Ectodermal cell (in vitro differentiated cells): Measurements from ENCODE around the gene SERPING1.

Experiments
- H3K27ac ChIP-seq: 2 replicates; pipeline ENCODE4 v1.7.0; 2013; ENCODE audit warnings: mild to moderate bottlenecking, low read depth, low read length; ENCODE audit not compliant: insufficient read depth, poor library complexity, severe bottlenecking
- H3K27me3 ChIP-seq: 2 replicates; pipeline ENCODE4 v1.7.0; 2013; ENCODE audit warnings: mild to moderate bottlenecking, low read length; ENCODE audit not compliant: insufficient read depth, control insufficient read depth, poor library complexity, severe bottlenecking
- H3K36me3 ChIP-seq: one replicate; pipeline ENCODE4 v1.7.0; 2013; ENCODE audit warnings: low read length; ENCODE audit not compliant: control insufficient read depth, insufficient read depth
- H3K4me1 ChIP-seq: one replicate; pipeline ENCODE4 v1.7.0; 2013; ENCODE audit warnings: low read length; ENCODE audit not compliant: control insufficient read depth, insufficient read depth
- H3K4me3 ChIP-seq: 2 replicates; pipeline ENCODE4 v1.7.0; 2013; ENCODE audit warnings: low read depth, low read length, control low read depth; ENCODE audit not compliant: insufficient read depth
- H3K9me3 ChIP-seq: 2 replicates; pipeline ENCODE4 v1.7.0; 2013; ENCODE audit warnings: mild to moderate bottlenecking, low read length, moderate library complexity; ENCODE audit not compliant: control insufficient read depth
- WGBS, 2 experiments: methylation state at CpG; one replicate each; pipeline ENCODE4 v1.1.7; 2013; ENCODE audit warnings: missing lambda C conversion rate in 2 of 2; 5-methylcytosine and 5-hydroxymethylcytosine counted together

Gene SERPING1

DNA sequence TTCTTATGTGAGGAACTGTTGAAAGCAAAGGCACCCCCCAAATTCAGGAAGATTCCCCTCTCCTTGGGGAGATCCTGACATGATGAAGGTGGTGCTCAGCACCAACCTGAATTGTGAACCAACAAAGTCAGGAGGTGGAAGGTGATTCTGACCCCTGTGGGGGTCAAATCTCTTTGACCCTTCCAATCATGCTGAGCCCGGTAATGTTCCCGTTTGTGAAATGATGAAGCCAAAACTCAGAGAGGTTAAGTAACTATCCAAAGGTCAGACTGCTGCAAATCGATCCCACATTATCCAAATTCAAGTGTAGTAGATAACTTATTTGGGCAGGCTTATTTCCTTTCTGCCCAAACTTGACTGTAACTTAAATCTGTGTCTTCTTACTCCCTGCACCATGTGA is 19.1 kb downstream of the SERPING1 start:
- H3K4me3 ChIP-seq = no peak overlapping the region
- peaks cover 2% of the 10 kb centered on the region for H3K9me3 ChIP-seq
- H3K27me3 ChIP-seq = no peaks in the 10 kb centered on the region
- H3K4me1 ChIP-seq = no peaks in the 10 kb centered on the region
- no peak overlapping the region for H3K27ac ChIP-seq
- peaks cover 17% of the 10 kb centered on the region for H3K36me3 ChIP-seq
- WGBS, 2 experiments = 90 to 96% methylated on average over 3 of the region's 3 CpGs

DNA sequence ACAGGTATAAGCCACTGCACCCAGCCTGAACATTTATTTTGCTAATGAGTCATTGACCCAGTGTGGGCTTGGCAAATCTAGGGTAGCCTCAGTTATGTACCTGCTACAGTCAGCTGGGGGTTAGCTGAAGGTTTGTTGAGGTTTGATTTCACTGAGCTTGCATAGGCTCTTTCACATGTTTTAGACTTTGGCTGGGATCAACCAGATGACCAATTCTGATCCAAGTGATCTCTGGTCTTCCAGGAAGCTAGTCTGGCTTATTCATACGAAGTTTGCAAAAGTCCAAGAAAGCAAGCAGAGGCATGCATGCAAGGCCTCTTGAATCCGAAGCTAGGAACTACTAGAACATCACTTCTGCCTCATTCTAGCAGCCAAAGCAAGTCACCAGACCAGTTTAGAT is 21.0 kb downstream of the SERPING1 start:
- Histone ChIP-seq H3K36me3 (peaks cover 10% of the 10 kb centered on the region), H3K9me3 (peaks cover 2% of the 10 kb centered on the region), H3K4me1 (no peaks in the 10 kb centered on the region), H3K27ac (no peak overlapping the region), H3K27me3 (no peaks in the 10 kb centered on the region), H3K4me3 (no peak overlapping the region)
- 89 to 95% methylated on average over 2 of the region's 2 CpGs for WGBS, 2 experiments

DNA sequence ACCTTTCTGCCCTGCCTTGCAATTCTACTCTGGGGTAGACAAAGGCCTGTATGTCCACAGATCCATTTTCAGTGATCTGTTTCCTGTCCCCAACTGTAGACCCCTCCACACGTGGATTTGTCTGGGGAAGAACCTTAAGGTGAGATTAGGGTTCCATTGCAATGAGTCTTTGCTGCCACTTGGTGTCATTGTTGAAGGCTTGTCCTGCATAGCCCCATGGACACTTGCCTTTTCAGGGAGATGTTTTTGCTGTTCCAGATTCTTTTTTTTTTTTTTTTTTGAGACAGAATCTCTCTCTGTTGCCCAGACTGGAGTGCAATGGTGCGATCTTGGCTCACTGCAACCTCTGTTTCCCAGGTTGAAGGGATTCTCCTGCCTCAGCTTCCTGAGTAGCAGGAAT is 21.8 kb downstream of the SERPING1 start:
- WGBS, 2 experiments = 87 to 95% methylated on average over 2 of the region's 2 CpGs
- Histone ChIP-seq H3K4me3 (no peak overlapping the region), H3K27ac (no peak overlapping the region), H3K4me1 (no peaks in the 10 kb centered on the region), H3K36me3 (peaks cover 5% of the 10 kb centered on the region), H3K27me3 (no peaks in the 10 kb centered on the region), H3K9me3 (peaks cover 2% of the 10 kb centered on the region)

DNA sequence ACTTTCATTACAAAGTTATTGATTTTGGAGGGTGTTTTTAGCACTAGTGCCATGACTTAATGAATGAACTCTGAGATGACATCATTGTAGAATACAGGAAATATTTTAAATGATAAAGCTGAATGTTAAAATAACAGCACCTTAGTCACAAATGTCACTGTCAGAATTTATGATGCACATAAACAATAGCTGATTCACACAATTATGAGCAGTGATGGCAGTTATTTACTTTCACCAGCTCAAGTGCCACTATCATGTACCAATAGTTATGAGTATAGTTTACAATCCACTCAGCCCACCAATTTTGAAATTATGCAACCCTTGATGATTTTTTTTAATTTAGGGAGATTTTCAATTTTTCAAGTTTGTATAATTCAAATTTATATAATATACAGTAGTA is 23.0 kb downstream of the SERPING1 start:
- Histone ChIP-seq H3K4me3 (no peak overlapping the region), H3K27ac (no peak overlapping the region), H3K27me3 (no peaks in the 10 kb centered on the region)

DNA sequence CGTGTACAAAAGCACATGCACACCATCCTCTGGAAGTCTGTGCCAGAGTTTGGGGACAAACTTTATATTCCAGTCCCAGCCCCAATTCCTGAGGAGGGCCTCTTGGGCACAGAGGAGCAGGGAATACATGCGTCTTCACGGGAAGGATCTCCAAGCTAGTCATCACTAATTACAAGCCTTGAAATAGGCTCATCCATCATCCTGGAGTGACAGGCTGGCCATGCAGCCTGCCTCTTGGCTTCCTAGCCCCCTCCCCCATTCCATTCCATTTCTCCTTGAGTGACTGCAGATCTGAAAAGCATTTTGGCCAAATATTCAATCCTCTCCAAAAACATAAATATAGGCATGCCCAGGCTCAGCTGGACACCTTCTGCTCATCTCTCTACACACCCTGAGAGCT is 24.8 kb downstream of the SERPING1 start:
- no peaks in the 10 kb centered on the region for H3K27me3 ChIP-seq
- no peaks in the 10 kb centered on the region for H3K4me1 ChIP-seq
- WGBS, 2 experiments = 57 to 64% methylated on average over 3 of the region's 3 CpGs
- H3K9me3 ChIP-seq = peaks cover 2% of the 10 kb centered on the region
- H3K4me3 ChIP-seq = no peak overlapping the region
- H3K36me3 ChIP-seq = no peaks in the 10 kb centered on the region
- H3K27ac ChIP-seq = peak overlapping the region; percentile 36

More for the DNA sequence above, 23.0 kb downstream of the SERPING1 start:
- Histone ChIP-seq H3K36me3 (no peaks in the 10 kb centered on the region), H3K9me3 (peaks cover 2% of the 10 kb centered on the region), H3K4me1 (no peaks in the 10 kb centered on the region)

DNA sequence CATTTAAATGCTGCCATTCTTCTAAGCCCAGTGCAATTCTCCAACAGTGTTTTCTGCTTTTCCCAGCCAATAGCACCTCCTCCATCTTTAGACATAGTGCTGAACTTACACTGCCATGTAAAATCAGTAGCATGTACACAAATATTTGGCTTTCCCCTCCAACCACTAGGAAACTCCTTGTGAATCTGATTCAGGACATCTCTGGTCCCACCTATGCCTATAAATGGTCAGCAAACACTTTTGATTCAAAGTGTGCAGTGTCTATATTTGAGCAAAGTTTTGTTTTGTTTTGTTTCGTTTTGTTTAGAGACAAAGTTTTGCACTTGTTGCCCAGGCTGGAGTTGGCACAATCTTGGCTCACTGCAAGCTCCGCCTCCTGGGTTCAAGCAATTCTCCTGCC is 27.4 kb downstream of the SERPING1 start:
- H3K27me3 ChIP-seq = no peaks in the 10 kb centered on the region
- peaks cover 1% of the 10 kb centered on the region for H3K9me3 ChIP-seq
- no peak overlapping the region for H3K4me3 ChIP-seq
- H3K4me1 ChIP-seq = no peaks in the 10 kb centered on the region
- H3K27ac ChIP-seq = no peak overlapping the region
- WGBS, 2 experiments = 93 to 94% methylated on average over 2 of the region's 2 CpGs
- H3K36me3 ChIP-seq = no peaks in the 10 kb centered on the region

DNA sequence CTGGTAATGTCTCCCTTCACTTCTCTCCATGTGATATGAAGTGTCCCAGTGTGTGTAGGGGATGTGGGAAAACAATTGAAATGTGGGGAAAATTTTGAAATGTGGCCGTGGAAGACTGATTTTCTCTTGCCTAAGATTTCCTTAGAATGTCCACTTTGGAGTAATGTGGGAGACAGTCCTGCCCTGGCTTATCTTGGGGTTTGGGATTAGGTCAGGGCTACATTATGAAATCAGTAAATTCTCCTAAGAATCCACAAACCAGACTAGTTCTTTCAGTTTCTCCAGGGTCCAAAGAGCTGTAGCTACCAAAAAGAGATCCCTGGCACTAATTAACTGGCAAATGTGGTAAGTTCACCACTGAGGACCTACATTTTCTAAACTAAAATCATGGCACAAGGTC is 29.4 kb downstream of the SERPING1 start:
- H3K36me3 ChIP-seq = no peaks in the 10 kb centered on the region
- WGBS, 2 experiments = 91 to 95% methylated on average over 1 of the region's 1 CpG
- no peak overlapping the region for H3K27ac ChIP-seq
- H3K4me3 ChIP-seq = no peak overlapping the region
- H3K27me3 ChIP-seq = no peaks in the 10 kb centered on the region
- no peaks in the 10 kb centered on the region for H3K4me1 ChIP-seq
- H3K9me3 ChIP-seq = no peaks in the 10 kb centered on the region

DNA sequence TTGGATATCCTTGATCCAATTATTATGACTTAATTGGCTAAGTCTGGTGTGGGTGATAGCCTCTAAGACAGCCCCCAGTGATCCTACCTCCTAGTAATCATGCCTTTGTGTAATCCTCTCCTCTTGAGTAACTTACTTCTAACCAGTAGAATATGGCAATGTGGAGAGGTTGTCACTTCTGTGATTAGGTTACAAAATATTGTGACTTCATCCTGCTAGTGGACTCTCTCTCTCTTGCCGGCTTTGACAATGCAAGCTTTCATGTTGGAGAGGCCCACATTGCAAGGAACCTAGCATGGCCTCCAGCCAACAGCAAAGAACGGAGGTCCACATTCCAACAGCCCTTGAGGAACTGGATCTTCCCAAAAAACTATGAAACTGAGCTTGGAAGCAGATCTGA is 32.7 kb downstream of the SERPING1 start:
- WGBS, 2 experiments = 94 to 95% methylated on average over 2 of the region's 2 CpGs
- Histone ChIP-seq H3K4me1 (no peaks in the 10 kb centered on the region), H3K9me3 (no peaks in the 10 kb centered on the region), H3K27me3 (no peaks in the 10 kb centered on the region), H3K27ac (no peak overlapping the region), H3K4me3 (no peak overlapping the region), H3K36me3 (no peaks in the 10 kb centered on the region)

DNA sequence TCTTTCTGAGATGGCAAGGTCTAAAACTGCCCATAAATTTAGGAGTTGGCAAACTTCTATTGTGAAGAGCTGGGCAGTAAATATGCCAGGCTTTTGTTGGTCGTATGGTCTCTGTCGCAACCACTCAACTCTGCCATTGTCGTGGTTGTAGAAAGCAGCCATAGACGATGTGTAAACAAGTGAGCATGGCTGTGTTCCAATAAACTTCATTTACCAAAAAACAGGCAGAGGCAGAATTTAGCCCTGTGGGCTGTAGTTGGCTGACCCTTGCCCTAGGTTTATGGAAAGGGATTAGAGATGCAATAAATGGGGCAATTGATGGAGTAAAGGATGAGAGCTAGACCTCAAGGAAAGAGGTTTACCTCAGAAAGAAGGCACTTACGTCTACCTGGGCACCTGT is 34.6 kb downstream of the SERPING1 start:
- no peaks in the 10 kb centered on the region for H3K36me3 ChIP-seq
- no peaks in the 10 kb centered on the region for H3K9me3 ChIP-seq

DNA sequence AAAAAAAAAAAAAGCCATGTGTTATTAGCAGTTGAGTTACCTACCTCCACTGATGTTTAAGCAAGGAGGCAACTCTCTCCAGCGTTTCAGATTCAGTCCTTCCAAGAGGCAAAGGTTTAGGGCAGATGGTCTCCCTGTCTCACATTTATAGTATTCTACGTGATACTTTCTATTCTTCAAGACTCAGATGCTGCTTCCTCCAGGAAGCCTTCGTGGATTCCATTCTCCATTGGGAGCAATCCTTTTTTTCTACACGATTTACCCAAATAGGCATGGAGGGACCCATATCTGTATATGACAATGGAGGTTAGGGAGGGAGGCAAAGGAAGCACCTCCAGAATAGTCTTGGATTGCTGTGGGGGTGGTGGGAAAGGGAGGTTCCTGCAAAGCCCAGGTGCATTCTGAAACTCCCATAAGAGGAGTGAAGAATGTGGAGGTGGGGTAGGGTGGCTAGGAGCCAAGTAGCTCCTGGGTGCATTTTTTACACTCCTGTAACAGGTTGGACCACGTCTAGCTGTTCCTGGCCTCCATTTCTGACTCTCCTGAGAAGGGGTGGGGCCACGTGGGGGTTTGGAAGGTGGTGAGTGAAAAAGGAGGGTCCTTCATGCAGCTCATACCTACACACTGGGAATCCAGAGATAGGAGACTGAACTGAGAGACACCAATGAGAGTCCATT is 36.0 kb downstream of the SERPING1 start:
- Histone ChIP-seq H3K9me3 (no peaks in the 10 kb centered on the region), H3K27me3 (no peaks in the 10 kb centered on the region), H3K36me3 (no peaks in the 10 kb centered on the region), H3K27ac (no peak overlapping the region), H3K4me1 (peaks cover 11% of the 10 kb centered on the region), H3K4me3 (no peak overlapping the region)
- WGBS, 2 experiments = 89 to 94% methylated on average over 6 of the region's 6 CpGs

More for the DNA sequence above, 34.6 kb downstream of the SERPING1 start:
- H3K27ac ChIP-seq = no peak overlapping the region
- 91 to 93% methylated on average over 4 to 5 of the region's 5 CpGs for WGBS, 2 experiments
- peaks cover 3% of the 10 kb centered on the region for H3K4me1 ChIP-seq
- H3K4me3 ChIP-seq = no peak overlapping the region
- H3K27me3 ChIP-seq = no peaks in the 10 kb centered on the region

DNA sequence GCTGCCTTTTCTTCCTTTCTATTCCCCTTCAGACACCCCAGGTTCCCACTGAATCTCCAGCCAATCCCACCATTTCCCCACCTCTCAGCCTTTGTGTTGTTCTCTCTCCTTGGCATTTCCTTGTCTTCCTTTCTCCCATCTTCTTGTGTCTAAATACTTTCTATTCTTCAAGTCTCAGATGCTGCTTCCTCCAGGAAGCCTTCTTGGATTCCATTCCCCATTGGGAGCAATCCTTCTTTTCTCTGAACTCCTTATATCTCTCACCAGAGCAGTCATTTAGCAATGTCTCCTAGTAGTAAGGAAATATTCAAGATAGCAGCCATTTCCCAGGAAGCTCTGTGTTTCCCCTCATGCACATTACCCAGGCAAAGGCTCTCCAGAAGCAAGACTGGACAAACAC is 36.8 kb downstream of the SERPING1 start:
- H3K36me3 ChIP-seq = no peaks in the 10 kb centered on the region

More for the DNA sequence above, 36.8 kb downstream of the SERPING1 start:
- H3K4me1 ChIP-seq = peaks cover 11% of the 10 kb centered on the region
- no peaks in the 10 kb centered on the region for H3K27me3 ChIP-seq
- no peaks in the 10 kb centered on the region for H3K9me3 ChIP-seq
- no peak overlapping the region for H3K4me3 ChIP-seq
- no peak overlapping the region for H3K27ac ChIP-seq
